Fibroblast of gingiva (primary cell): ENCODE data around the gene CDHR3.

Source experiments
- DNase-seq: peaks from one replicate; pipeline ENCODE4 v3.0.0-alpha.2; 2011; ENCODE audit warnings: low read depth

The CDHR3 gene

GRCh38 chr7:106049139-106049752 is 86.2 kb downstream of the CDHR3 start:
- no peak for DNase-seq

- peak; percentile 66 for DNase-seq
These were observed 87.1 kb downstream of the CDHR3 start for GRCh38 chr7:106050002-106050745.

GRCh38 chr7:106050746-106051117 is 87.7 kb downstream of the CDHR3 start:
- peak; percentile 48 for DNase-seq

- no peak for DNase-seq
These were observed 89.6 kb downstream of the CDHR3 start for GRCh38 chr7:106052681-106053080.

- no peak for DNase-seq
These were observed 90.0 kb downstream of the CDHR3 start for GRCh38 chr7:106053109-106053508.

- no peak for DNase-seq
These were observed 91.3 kb downstream of the CDHR3 start for GRCh38 chr7:106054156-106054910.

- no peak for DNase-seq
These were observed 92.0 kb downstream of the CDHR3 start for GRCh38 chr7:106054971-106055532.

- DNase-seq = peak; percentile 64
These were observed 93.6 kb downstream of the CDHR3 start for GRCh38 chr7:106056513-106057203.

- DNase-seq = no peak
These were observed 94.3 kb downstream of the CDHR3 start for GRCh38 chr7:106057204-106057961.

GRCh38 chr7:106057962-106058927 is 95.2 kb downstream of the CDHR3 start:
- DNase-seq = peak; percentile 47

- no peak for DNase-seq
These were observed 95.9 kb downstream of the CDHR3 start for GRCh38 chr7:106058928-106059324.

- no peak for DNase-seq
These were observed 96.5 kb downstream of the CDHR3 start for GRCh38 chr7:106059556-106059955.

- no peak for DNase-seq
These were observed 97.4 kb downstream of the CDHR3 start for GRCh38 chr7:106060394-106060920.

GRCh38 chr7:106061301-106061979 is 98.4 kb downstream of the CDHR3 start:
- no peak for DNase-seq

GRCh38 chr7:106062006-106062405 is 98.9 kb downstream of the CDHR3 start:
- no peak for DNase-seq

GRCh38 chr7:106062521-106062931 is 99.5 kb downstream of the CDHR3 start:
- no peak for DNase-seq

GRCh38 chr7:106063024-106063423 is 100.0 kb downstream of the CDHR3 start:
- no peak for DNase-seq

GRCh38 chr7:106063692-106064091 is 100.6 kb downstream of the CDHR3 start:
- DNase-seq = no peak

GRCh38 chr7:106064316-106064715 is 101.3 kb downstream of the CDHR3 start:
- no peak for DNase-seq
